ENCODE results near the gene AHSG. TPM values are rescaled to one million over a fixed set of nuclear protein-coding genes. Genes with fewer than 3 reads are reported as not detected.
"Not testable (repeated sequence)": the region's sequence is repeated elsewhere in the genome, so short reads cannot be mapped to it uniquely, and the experiment has no call there.

Gene AHSG
- total RNA-seq, 2 donors from 2014 or later: not detected

DNA sequence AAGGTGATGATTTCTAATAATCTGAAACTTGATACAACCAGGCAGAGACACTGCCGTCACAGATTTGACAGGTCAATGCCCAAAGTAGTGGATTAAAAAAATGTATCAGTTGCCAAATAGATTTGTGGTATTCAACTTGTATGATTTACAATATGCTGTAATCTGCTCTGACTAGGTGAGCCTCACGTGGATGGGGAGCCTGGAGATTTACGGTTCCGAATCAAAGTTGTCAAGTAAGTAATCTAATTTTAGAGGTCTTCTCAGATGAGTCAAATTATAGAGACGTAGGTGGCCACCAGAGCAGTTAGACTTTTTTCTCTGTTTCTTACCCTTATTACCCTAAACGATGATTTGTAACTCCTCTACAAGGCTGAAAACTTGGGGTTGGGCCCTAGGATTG, 30.3 kb upstream of the AHSG start:
- no peak for TF ChIP-seq CTCF (IDR thresholded peaks at IDR 0.05)
- H3K9me3 ChIP-seq: no peaks in the 10 kb centered on the region
- H3K27ac ChIP-seq: no peak overlapping the region
- peaks cover 88% of the 10 kb centered on the region for H3K36me3 ChIP-seq
- no peaks in the 10 kb centered on the region for H3K27me3 ChIP-seq
- no peaks in the 10 kb centered on the region for H3K4me1 ChIP-seq
- H3K4me3 ChIP-seq: no peak overlapping the region
- no peak for DNase-seq (ENCODE audit: low spot score)

DNA sequence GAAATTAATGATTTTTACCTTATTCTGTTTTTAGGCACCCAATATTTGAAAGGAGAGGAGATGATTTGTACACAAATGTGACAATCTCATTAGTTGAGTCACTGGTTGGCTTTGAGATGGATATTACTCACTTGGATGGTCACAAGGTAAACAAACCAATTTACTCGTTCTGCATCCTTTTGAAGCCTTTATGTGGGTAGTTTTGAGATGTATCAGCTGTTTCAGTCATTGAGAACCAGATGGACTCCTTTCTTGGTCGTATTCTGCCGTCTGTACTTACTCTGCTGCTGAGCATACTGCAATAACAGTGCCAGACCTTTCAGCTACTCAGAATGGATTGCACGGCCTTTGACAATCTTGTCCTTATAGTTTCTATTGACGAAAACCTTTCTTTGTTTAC, 29.0 kb upstream of the AHSG start:
- Histone ChIP-seq H3K4me3 (no peak overlapping the region), H3K27ac (no peak overlapping the region), H3K36me3 (peaks cover 76% of the 10 kb centered on the region), H3K27me3 (no peaks in the 10 kb centered on the region), H3K9me3 (no peaks in the 10 kb centered on the region), H3K4me1 (no peaks in the 10 kb centered on the region)
- no peak for TF ChIP-seq CTCF (IDR thresholded peaks at IDR 0.05)
- no peak for DNase-seq (ENCODE audit: low spot score)

DNA sequence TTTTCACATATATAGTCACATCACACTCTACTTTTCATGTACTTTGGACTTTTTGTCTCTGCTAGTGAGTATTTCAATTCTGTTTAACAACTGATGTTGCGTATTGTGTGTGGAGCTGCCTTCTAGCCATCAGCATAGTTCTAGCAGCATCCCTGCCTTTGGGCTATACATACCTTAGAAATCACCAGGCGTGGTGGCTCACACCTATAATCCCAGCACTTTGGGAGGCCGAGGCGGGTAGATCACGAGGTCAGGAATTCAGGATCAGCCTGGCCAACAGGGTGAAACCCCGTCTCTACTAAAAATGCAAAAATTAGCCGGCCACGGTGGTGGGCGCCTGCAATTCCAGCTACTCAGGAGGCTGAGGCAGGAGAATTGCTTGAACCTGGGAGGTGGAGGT, 26.6 kb upstream of the AHSG start:
- not testable (repeated sequence) for DNase-seq (ENCODE audit: low spot score); H3K27ac ChIP-seq; H3K9me3 ChIP-seq; H3K4me3 ChIP-seq; H3K27me3 ChIP-seq; H3K4me1 ChIP-seq
- H3K36me3 ChIP-seq: peaks cover 52% of the 10 kb centered on the region

DNA sequence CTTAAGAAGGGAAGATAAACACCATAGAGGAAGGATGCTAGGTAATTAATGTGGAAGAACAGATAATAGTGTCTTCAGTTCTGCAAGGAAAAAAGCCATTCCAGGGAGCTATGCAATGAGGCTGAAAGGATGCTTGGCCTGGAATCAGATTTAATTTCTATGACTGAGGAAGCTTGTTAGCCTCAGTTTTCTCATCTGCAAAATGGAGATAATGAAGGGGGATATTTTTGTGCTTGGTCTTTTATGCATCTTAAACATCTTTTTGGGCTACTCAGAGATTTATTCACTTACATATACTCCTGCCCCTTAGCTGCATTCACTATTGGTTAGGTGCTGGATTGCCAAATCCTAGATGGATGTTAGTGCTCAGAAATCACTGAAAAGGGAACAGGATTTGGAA, 25.7 kb upstream of the AHSG start:
- no peak overlapping the region for H3K4me3 ChIP-seq
- H3K27me3 ChIP-seq: no peaks in the 10 kb centered on the region
- no peak for DNase-seq (ENCODE audit: low spot score)
- no peaks in the 10 kb centered on the region for H3K4me1 ChIP-seq
- TF ChIP-seq CTCF (IDR thresholded peaks at IDR 0.05): no peak
- H3K27ac ChIP-seq: no peak overlapping the region
- H3K36me3 ChIP-seq: peaks cover 42% of the 10 kb centered on the region
- no peaks in the 10 kb centered on the region for H3K9me3 ChIP-seq

DNA sequence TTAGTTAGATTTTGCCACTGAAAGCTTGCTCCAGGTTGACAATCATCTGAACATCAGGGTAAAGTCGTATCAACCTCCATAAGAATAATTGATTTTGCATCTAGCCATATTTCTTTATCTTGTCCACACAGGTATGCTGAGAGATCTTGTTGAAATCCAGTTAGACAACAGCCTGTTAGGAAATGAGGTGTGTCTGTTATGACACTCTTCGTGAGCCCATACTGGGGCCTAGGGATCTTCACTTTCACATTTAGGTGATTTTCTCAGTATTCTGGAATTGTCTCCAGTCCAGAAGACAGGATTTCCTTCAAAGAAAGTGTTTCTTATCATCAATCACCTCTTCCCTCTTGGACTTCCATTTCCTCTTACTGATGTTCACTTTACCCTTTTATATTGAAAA, 24.2 kb upstream of the AHSG start:
- Histone ChIP-seq H3K4me1 (no peaks in the 10 kb centered on the region), H3K4me3 (no peak overlapping the region), H3K36me3 (peaks cover 28% of the 10 kb centered on the region), H3K9me3 (no peaks in the 10 kb centered on the region), H3K27me3 (no peaks in the 10 kb centered on the region), H3K27ac (no peak overlapping the region)
- no peak for TF ChIP-seq CTCF (IDR thresholded peaks at IDR 0.05)
- no peak for DNase-seq (ENCODE audit: low spot score)

DNA sequence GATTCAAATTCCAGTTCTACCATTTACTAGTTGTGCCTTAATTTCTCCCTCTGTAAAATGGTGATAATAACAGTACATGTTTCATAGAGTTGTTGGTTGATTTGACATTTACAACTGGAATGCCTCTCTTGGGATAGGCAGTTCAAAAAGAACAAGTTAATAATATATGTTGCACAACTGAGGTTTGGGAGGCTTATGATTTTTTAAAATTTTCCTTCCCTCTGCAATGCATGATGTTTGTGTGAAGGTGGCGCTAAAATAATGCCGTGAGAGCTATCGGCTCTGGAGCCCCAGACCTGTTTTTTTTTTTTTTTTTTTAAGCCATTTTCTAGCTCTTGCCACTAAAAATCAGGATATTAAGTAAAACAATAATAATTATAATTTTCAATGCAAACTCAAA, 23.7 kb upstream of the AHSG start:
- Histone ChIP-seq H3K9me3 (no peaks in the 10 kb centered on the region), H3K4me1 (no peaks in the 10 kb centered on the region), H3K4me3 (no peak overlapping the region), H3K36me3 (peaks cover 23% of the 10 kb centered on the region), H3K27me3 (no peaks in the 10 kb centered on the region), H3K27ac (no peak overlapping the region)
- no peak for DNase-seq (ENCODE audit: low spot score)
- no peak for TF ChIP-seq CTCF (IDR thresholded peaks at IDR 0.05)
